Hepatocyte (in vitro differentiated cells): ENCODE measurements around the gene FOXP4. TPM values are rescaled to one million over a fixed set of nuclear protein-coding genes. Genes with fewer than 3 reads are reported as not detected.

Experiments used
- DNase-seq: peaks from one replicate; pipeline ENCODE4 v3.0.0-alpha.2; 2016; ENCODE audit warnings: low spot score
- H2AFZ ChIP-seq: fragments of 200-600 bp; sonication (generic); 2 replicates; pipeline ENCODE4 v1.6.0; 2016; ENCODE audit warnings: antibody characterized with exemption, mild to moderate bottlenecking
- H3K27ac ChIP-seq: fragments of 200-600 bp; sonication (generic); 2 replicates; pipeline ENCODE4 v1.5.1; 2016; ENCODE audit warnings: mild to moderate bottlenecking
- H3K27me3 ChIP-seq: fragments of 200-600 bp; sonication (generic); 2 replicates; pipeline ENCODE4 v1.6.1; 2016
- H3K36me3 ChIP-seq: fragments of 200-600 bp; sonication (generic); replicated peaks from 2 replicates; pipeline ENCODE4 v1.5.1; 2016; ENCODE audit warnings: low read depth; ENCODE audit not compliant: insufficient read depth
- H3K4me1 ChIP-seq: fragments of 200-600 bp; sonication (generic); 2 replicates; pipeline ENCODE4 v1.5.1; 2016; ENCODE audit warnings: mild to moderate bottlenecking, moderate library complexity; ENCODE audit not compliant: insufficient read depth
- H3K4me2 ChIP-seq: fragments of 200-600 bp; sonication (generic); 2 replicates; pipeline ENCODE4 v1.6.0; 2016
- H3K4me3 ChIP-seq: fragments of 200-600 bp; sonication (generic); 2 replicates; pipeline ENCODE4 v1.5.1; 2016; ENCODE audit warnings: mild to moderate bottlenecking
- H3K79me2 ChIP-seq: fragments of 200-600 bp; sonication (generic); 2 replicates; pipeline ENCODE4 v1.6.0; 2017; ENCODE audit warnings: mild to moderate bottlenecking
- H3K9me2 ChIP-seq: fragments of 200-600 bp; sonication (generic); replicated peaks from 2 replicates; pipeline ENCODE4 v1.6.0; 2017; ENCODE audit warnings: mild to moderate bottlenecking; ENCODE audit not compliant: insufficient read depth
- H3K9me3 ChIP-seq: fragments of 200-600 bp; sonication (generic); 2 replicates; pipeline ENCODE4 v1.5.1; 2016; ENCODE audit warnings: low read depth, mild to moderate bottlenecking
- H4K20me1 ChIP-seq: fragments of 200-600 bp; sonication (generic); 2 replicates; pipeline ENCODE4 v1.6.0; 2016; ENCODE audit warnings: mild to moderate bottlenecking; ENCODE audit not compliant: insufficient read depth, poor library complexity, severe bottlenecking
- CTCF ChIP-seq: fragments of 200-600 bp; sonication (generic); IDR thresholded peaks from 2 replicates; pipeline ENCODE4 v1.5.1; 2016; ENCODE audit warnings: antibody characterized with exemption, mild to moderate bottlenecking; ENCODE audit not compliant: poor library complexity
- EZH2 ChIP-seq: fragments of 200-600 bp; sonication (generic); IDR thresholded peaks from 2 replicates; pipeline ENCODE4 v1.6.1; 2016; ENCODE audit warnings: antibody characterized with exemption, mild to moderate bottlenecking, borderline replicate concordance
- EZH2phosphoT487 ChIP-seq: fragments of 200-600 bp; sonication (generic); IDR thresholded peaks from one replicate; pipeline ENCODE4 v1.6.1; 2018; ENCODE audit warnings: antibody characterized with exemption, mild to moderate bottlenecking, low read depth, moderate library complexity; ENCODE audit not compliant: unreplicated experiment, severe bottlenecking
- WGBS: methylation state at CpG from one replicate; pipeline ENCODE4 v1.1.6; 2016; ENCODE audit warnings: low lambda C conversion rate; ENCODE audit errors: missing lambda C conversion rate; 5-methylcytosine and 5-hydroxymethylcytosine counted together
- polyA plus RNA-seq: library from polyadenylated mRNA; unstranded; fragments of >200 nt; fragmentation: Nextera tagmentation; extraction: Ambion mirVana; gene quantifications from 2 replicates; pipeline ENCODE4 v1.2.1, GENCODE V29; 2016
- total RNA-seq: library from RNA; depleted of rRNA; stranded (reverse); fragments of >200 nt; gene quantifications from 2 replicates; pipeline ENCODE4 v1.2.3, GENCODE V29; 2014

Gene FOXP4
- total and polyA plus RNA-seq, 2 experiments from 2014 or later = 24.3 to 87.8 TPM

DNA sequence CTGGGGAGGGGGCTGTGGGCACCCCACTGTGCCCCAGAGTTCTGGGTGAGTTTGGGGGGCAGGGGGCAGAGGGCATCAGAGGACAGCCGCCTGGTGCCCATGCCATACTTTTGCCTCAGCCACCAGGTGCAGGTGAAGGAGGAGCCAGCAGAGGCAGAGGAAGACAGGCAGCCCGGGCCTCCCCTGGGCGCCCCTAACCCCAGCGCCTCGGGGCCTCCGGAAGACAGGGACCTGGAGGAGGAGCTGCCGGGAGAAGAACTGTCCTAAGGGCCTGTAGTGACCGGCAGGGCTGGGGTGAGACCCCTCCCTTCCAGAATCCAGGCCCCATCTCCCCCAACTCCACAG lies 52.5 kb downstream of the FOXP4 start:
- H3K9me3 ChIP-seq = no peaks in the 10 kb centered on the region
- peaks cover 28% of the 10 kb centered on the region for H3K4me1 ChIP-seq
- no peak overlapping the region for H3K27ac ChIP-seq
- DNase-seq = no peak
- H4K20me1 ChIP-seq = no peaks in the 10 kb centered on the region
- no peaks in the 10 kb centered on the region for H3K27me3 ChIP-seq
- no peak overlapping the region for H3K4me2 ChIP-seq
- no peaks in the 10 kb centered on the region for H3K9me2 ChIP-seq
- 88% methylated on average over 7 of the region's 8 CpGs for WGBS
- no peak overlapping the region for H2AFZ ChIP-seq
- TF ChIP-seq CTCF (no peak), EZH2phosphoT487 (no peak)
- H3K79me2 ChIP-seq = no peaks in the 10 kb centered on the region
- peaks cover 5% of the 10 kb centered on the region for H3K36me3 ChIP-seq
- no peak overlapping the region for H3K4me3 ChIP-seq

DNA sequence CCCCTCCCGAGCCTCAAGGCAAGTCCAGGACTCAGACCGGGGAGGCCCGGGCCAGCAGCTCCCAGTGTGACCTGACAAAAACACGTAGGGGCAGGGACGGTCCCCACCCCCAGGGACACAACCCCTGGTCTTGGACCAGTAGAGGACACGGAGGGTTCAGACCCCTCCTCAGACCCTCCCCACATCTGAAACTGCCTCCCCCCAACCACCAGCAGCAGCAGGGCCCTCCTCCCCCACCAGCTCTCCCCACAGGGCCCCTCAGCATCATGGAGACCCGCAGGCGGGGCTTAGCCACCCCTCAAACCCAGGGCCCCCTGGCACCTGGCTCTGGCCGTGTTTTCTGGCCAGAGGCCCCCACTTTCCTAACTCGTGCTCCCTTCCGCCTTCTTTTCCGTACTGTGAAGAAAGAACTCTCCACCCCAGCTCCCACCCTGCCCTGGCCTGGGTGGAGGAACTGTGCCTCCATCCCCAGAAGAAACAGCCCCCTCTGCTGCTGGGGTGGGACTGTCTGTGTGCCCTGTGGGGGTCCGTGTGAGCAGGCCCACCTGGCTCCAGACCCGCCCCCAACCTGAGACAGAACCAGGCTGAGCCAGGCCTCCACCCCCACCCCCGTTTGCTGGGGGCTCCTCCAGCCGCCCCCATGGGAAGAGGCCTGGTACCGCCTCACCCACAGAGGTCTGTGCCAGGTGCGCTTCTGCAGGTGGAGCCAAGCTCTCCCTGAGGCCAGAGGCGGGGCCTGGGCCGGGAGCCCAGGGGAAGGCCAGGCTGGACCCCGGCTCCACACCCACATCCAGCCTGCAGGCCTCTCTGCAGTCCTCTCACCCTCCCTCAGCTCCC lies 53.1 kb downstream of the FOXP4 start:
- H3K4me1 ChIP-seq = peaks cover 25% of the 10 kb centered on the region
- TF ChIP-seq EZH2 (no peak), EZH2phosphoT487 (no peak), CTCF (no peak)
- no peaks in the 10 kb centered on the region for H4K20me1 ChIP-seq
- H3K27me3 ChIP-seq = no peaks in the 10 kb centered on the region
- no peak overlapping the region for H3K4me2 ChIP-seq
- 82% methylated on average over 17 of the region's 21 CpGs for WGBS
- H3K4me3 ChIP-seq = no peak overlapping the region
- peaks cover 5% of the 10 kb centered on the region for H3K36me3 ChIP-seq
- H3K9me3 ChIP-seq = no peaks in the 10 kb centered on the region
- H3K79me2 ChIP-seq = no peaks in the 10 kb centered on the region
- no peak overlapping the region for H2AFZ ChIP-seq
- no peaks in the 10 kb centered on the region for H3K9me2 ChIP-seq
- peak; percentile 37 for DNase-seq
- H3K27ac ChIP-seq = peak overlapping the region; percentile 65

- H3K4me2 ChIP-seq = no peak overlapping the region
- H3K36me3 ChIP-seq = peaks cover 5% of the 10 kb centered on the region
- no peaks in the 10 kb centered on the region for H4K20me1 ChIP-seq
- no peaks in the 10 kb centered on the region for H3K27me3 ChIP-seq
- peaks cover 21% of the 10 kb centered on the region for H3K4me1 ChIP-seq
- no peaks in the 10 kb centered on the region for H3K9me3 ChIP-seq
- no peaks in the 10 kb centered on the region for H3K9me2 ChIP-seq
- TF ChIP-seq CTCF (no peak), EZH2phosphoT487 (no peak), EZH2 (no peak)
- no peak overlapping the region for H2AFZ ChIP-seq
- 78% methylated on average over 7 of the region's 14 CpGs for WGBS
- H3K27ac ChIP-seq = peak overlapping the region; percentile 65
- no peaks in the 10 kb centered on the region for H3K79me2 ChIP-seq
- peak; percentile 7 for DNase-seq
- no peak overlapping the region for H3K4me3 ChIP-seq
These were observed 53.8 kb downstream of the FOXP4 start for GRCh38 chr6:41599852-41600445.
